ENCODE results near the gene RAPGEF1.

DNA sequence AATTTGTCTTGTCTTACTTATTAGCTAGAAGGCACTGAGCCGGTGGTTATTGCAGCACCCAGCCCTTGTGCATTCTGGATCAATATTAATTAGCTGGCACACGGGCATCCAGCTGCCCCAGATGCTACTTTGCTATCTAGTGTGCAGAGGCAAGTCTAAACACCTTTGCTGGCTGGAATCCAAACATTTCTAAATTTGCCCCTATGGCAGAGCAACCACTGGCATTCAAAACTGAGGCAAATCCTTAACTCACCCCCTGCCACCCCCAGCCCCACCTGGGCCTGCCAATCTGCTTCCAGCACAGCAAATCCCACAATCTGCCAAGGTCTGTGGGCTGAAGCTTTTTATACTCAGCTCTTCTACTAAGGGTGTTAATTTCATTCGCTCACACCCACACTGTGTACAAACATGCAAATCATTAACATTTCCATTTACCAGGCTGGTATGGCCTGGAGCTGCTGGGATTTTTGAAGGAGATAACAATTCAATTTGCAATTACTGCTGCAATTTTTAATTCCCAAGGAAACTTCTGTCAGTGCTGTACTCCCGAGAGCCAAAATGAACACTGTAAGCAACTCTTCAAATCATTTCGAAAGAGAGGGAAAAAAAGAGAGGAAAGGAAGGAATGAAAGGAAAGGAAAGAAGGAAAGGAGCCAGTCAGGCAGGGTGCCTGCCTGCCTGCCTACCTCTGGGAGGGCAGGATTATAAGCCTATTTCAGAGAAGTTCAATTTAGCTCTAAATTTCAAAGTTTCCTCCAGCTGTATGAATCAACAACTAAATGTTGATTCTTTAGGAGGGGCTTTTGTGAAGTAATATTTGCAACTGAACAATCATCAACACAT lies 35.5 kb downstream of the RAPGEF1 start:
- TF ChIP-seq, protein P1, sequence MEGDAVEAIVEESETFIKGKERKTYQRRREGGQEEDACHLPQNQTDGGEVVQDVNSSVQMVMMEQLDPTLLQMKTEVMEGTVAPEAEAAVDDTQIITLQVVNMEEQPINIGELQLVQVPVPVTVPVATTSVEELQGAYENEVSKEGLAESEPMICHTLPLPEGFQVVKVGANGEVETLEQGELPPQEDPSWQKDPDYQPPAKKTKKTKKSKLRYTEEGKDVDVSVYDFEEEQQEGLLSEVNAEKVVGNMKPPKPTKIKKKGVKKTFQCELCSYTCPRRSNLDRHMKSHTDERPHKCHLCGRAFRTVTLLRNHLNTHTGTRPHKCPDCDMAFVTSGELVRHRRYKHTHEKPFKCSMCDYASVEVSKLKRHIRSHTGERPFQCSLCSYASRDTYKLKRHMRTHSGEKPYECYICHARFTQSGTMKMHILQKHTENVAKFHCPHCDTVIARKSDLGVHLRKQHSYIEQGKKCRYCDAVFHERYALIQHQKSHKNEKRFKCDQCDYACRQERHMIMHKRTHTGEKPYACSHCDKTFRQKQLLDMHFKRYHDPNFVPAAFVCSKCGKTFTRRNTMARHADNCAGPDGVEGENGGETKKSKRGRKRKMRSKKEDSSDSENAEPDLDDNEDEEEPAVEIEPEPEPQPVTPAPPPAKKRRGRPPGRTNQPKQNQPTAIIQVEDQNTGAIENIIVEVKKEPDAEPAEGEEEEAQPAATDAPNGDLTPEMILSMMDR (IDR thresholded peaks at IDR 0.05) = no peak
- TF ChIP-seq POLR2A (IDR thresholded peaks at IDR 0.05) = no peak

All from testis (tissue), 2 donors.